B cell (primary cell): ENCODE measurements around the gene VPS13A. TPM values are rescaled to one million over a fixed set of nuclear protein-coding genes. Genes with fewer than 3 reads are reported as not detected.

ENCODE experiments used
- ATAC-seq: fragments of 200-7000 bp; cut with Tn5 transposase; one replicate; pipeline ENCODE4 v1.10.0; 2021; ENCODE audit warnings: low read depth, mild to moderate bottlenecking, moderate number of reproducible peaks, moderate library complexity
- CTCF ChIA-PET: fragments of 350-600 bp; sonication (Branson Sonifier 250); formaldehyde crosslinking; loops from one replicate; lab custom pipeline; 2021; ENCODE audit warnings: antibody characterized with exemption, inconsistent platforms; lab: Charles Lee
- POLR2A ChIA-PET: fragments of 350-600 bp; sonication (Branson Sonifier 250); formaldehyde crosslinking; loops from one replicate; lab custom pipeline; 2021; ENCODE audit warnings: antibody characterized with exemption; lab: Charles Lee
- DNase-seq: peaks from one replicate; pipeline ENCODE4 v3.0.0; 2013
- H2AFZ ChIP-seq: 2 replicates; pipeline ENCODE4 v1.6.1; 2012; ENCODE audit warnings: mild to moderate bottlenecking, low read depth, low read length; ENCODE audit not compliant: insufficient read depth, poor library complexity, severe bottlenecking
- H3K27ac ChIP-seq, 2 donors: 1 replicate in 1 of 2; 2 replicates in 1 of 2; pipeline ENCODE4 v1.5.1; 2012 to 2013; ENCODE audit warnings: low read length in 2 of 2, mild to moderate bottlenecking in 2 of 2, moderate library complexity in 1 of 2
- H3K27me3 ChIP-seq, 4 experiments: fragments of 200-600 bp in 1 of 4; sonication (generic) in 1 of 4; replicated peaks in 1 of 4; 1 replicate in 2 of 4; 2 replicates in 2 of 4; pipeline versions ENCODE4 v1.6.1 to v1.7.0; 2013 to 2016; ENCODE audit warnings: low read length in 3 of 4, mild to moderate bottlenecking in 2 of 4, mixed read lengths in 1 of 4, moderate library complexity in 1 of 4; ENCODE audit not compliant: insufficient read depth in 4 of 4, control insufficient read depth in 3 of 4; ENCODE audit errors: control extremely low read depth in 1 of 4
- H3K36me3 ChIP-seq, 2 experiments: replicated peaks in 1 of 2; 1 replicate in 1 of 2; 2 replicates in 1 of 2; pipeline versions ENCODE4 v1.6.1 to v1.7.1; 2013; ENCODE audit warnings: low read length in 1 of 2; ENCODE audit not compliant: insufficient read depth in 2 of 2, control insufficient read depth in 1 of 2; ENCODE audit errors: control extremely low read depth in 1 of 2, extremely low read depth in 1 of 2
- H3K4me1 ChIP-seq, 2 donors: fragments of 200-600 bp in 1 of 2; sonication (generic) in 1 of 2; 1 replicate in 1 of 2; 2 replicates in 1 of 2; pipeline versions ENCODE4 v1.5.1 to v1.6.1; 2013 to 2017; ENCODE audit warnings: low read length in 2 of 2; ENCODE audit not compliant: control insufficient read depth in 2 of 2, insufficient read depth in 2 of 2
- H3K4me2 ChIP-seq: replicated peaks from 2 replicates; pipeline ENCODE3; 2012; ENCODE audit warnings: mild to moderate bottlenecking, low read depth, low read length; ENCODE audit not compliant: poor library complexity, severe bottlenecking
- H3K4me3 ChIP-seq, 5 experiments: fragments of 200-600 bp in 1 of 5; sonication (generic) in 1 of 5; 1 replicate in 3 of 5; 2 replicates in 2 of 5; pipeline versions ENCODE4 v1.5.1 to v1.7.0; 2011 to 2016; ENCODE audit warnings: low read length in 4 of 5, mild to moderate bottlenecking in 4 of 5, low read depth in 2 of 5, control low read depth in 1 of 5, moderate library complexity in 1 of 5; ENCODE audit not compliant: insufficient read depth in 1 of 5; ENCODE audit errors: control extremely low read depth in 1 of 5, extremely low read depth in 1 of 5
- H3K79me2 ChIP-seq: fragments of 200-600 bp; sonication (generic); one replicate; pipeline ENCODE4 v1.6.0; 2016; ENCODE audit warnings: low read length; ENCODE audit not compliant: control insufficient read depth, insufficient read depth
- H3K9ac ChIP-seq: fragments of 200-600 bp; sonication (generic); 2 replicates; pipeline ENCODE4 v1.6.1; 2017; ENCODE audit warnings: mild to moderate bottlenecking, low read length, moderate library complexity
- H3K9me3 ChIP-seq, 3 donors: one replicate each; pipeline versions ENCODE4 v1.6.1 to v1.7.1; 2013; ENCODE audit warnings: low read length in 2 of 3; ENCODE audit not compliant: control insufficient read depth in 2 of 3, insufficient read depth in 1 of 3; ENCODE audit errors: control extremely low read depth in 1 of 3
- H4K20me1 ChIP-seq: 2 replicates; pipeline ENCODE4 v1.6.0; 2012; ENCODE audit warnings: mild to moderate bottlenecking, low read length; ENCODE audit not compliant: insufficient read depth, control insufficient read depth, poor library complexity, severe bottlenecking
- H3K27ac Mint-ChIP-seq: one replicate; pipeline ENCODE4 v1.8.0; 2021; ENCODE audit warnings: mixed read lengths
- H3K27me3 Mint-ChIP-seq: one replicate; pipeline ENCODE4 v1.8.0; 2021; ENCODE audit warnings: mixed read lengths
- H3K4me1 Mint-ChIP-seq: one replicate; pipeline ENCODE4 v1.8.0; 2021; ENCODE audit warnings: mixed read lengths
- H3K4me3 Mint-ChIP-seq: one replicate; pipeline ENCODE4 v1.8.0; 2021; ENCODE audit warnings: mixed read lengths
- H3K9me3 Mint-ChIP-seq: one replicate; pipeline ENCODE4 v1.8.0; 2022; ENCODE audit warnings: mixed read lengths; ENCODE audit not compliant: insufficient read depth
- CTCF ChIP-seq: fragments of 200-600 bp; IDR thresholded peaks from one replicate; pipeline ENCODE4 v1.8.0; 2022; ENCODE audit warnings: antibody characterized with exemption, mild to moderate bottlenecking
- EZH2 ChIP-seq: IDR thresholded peaks from 2 replicates; pipeline ENCODE4 v1.6.1; 2012; ENCODE audit warnings: borderline replicate concordance, low read depth, mild to moderate bottlenecking, moderate library complexity, low read length; ENCODE audit not compliant: insufficient read depth, poor library complexity, severe bottlenecking
- whole genome bisulfite sequencing: methylation state at CpG from one replicate; pipeline ENCODE4 v1.1.5; 2013; ENCODE audit warnings: missing lambda C conversion rate; ENCODE audit not compliant: insufficient coverage; 5-methylcytosine and 5-hydroxymethylcytosine counted together
- intact Hi-C: fragments of 100-400 bp; cut with micrococcal nuclease; formaldehyde crosslinking; loops from one replicate; pipeline ENCODE4 v1.10.0; 2022
- polyA plus RNA-seq: library from polyadenylated mRNA; depleted of rRNA; stranded (reverse); fragments of >200 nt; gene quantifications from 2 replicates; pipeline ENCODE4 v1.2.3, GENCODE V29; 2012
- total RNA-seq, 2 donors: library from RNA; stranded (reverse); fragments of 120-200 nt in 1 of 2; gene quantifications; 1 replicate in 1 of 2; 2 replicates in 1 of 2; pipeline versions ENCODE4 v1.2.3 to v1.2.4, GENCODE V29; 2013 to 2022

Gene VPS13A
- total and polyA plus RNA-seq, 2 donors (not counting 1 experiment from before 2014, with no cell fraction given) = 6.5 to 57.8 TPM

DNA sequence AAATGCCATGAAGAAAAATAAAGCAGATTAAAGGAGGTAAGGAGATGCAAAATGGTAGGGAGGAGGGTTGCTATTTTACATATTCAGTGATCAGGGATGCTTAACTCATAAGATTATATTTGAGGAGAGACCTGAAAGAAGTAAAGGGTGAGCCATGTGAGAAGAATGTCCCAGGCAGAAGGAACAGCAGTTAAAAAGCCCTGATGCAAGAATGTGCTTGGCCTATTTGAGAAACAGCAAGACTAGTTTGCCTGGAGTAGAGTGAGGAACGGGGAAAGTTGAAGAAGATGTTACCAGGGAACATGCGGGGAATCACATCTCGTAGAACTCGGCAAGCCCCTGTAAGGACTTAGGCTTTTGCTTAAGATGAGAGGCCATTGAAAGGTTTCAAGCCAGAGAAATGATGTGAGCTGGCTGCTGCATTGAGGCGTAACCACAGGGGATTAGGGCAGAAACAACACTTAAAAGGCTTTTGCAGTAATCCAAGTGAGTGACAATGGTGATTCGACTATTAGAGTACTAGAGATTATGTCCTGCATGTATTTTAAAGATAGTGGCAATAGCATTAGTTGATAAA lies 198.7 kb downstream of the VPS13A start:
- Histone ChIP-seq H3K9ac (no peak overlapping the region), H3K4me3 (no peak overlapping the region), H3K4me1 (no peaks in the 10 kb centered on the region), H3K4me2 (no peak overlapping the region), H3K27ac (no peak overlapping the region), H3K36me3 (peaks cover 4 to 10% of the 10 kb centered on the region in 2 experiments), H3K27me3 (no peaks in the 10 kb centered on the region), H3K9me3 (no peaks in the 10 kb centered on the region), H3K79me2 (no peaks in the 10 kb centered on the region), H4K20me1 (no peaks in the 10 kb centered on the region), H2AFZ (no peak overlapping the region)
- WGBS = 92% methylated on average over 6 of the region's 6 CpGs
- Mint-ChIP-seq H3K27me3 (no peaks in the 10 kb centered on the region), H3K4me3 (no peak overlapping the region), H3K9me3 (no peaks in the 10 kb centered on the region), H3K4me1 (no peaks in the 10 kb centered on the region), H3K27ac (no peak overlapping the region)
- ATAC-seq (no peak), DNase-seq (no peak)
- ChIA-PET CTCF (interaction anchor here (1.0 kb wide), 1 partner anchor 81 kb away, joined by 4 read pairs; no protein-coding TSS in a partner anchor), POLR2A (no interaction called here)
- intact Hi-C loops = no loop called here
- TF ChIP-seq EZH2 (no peak), CTCF (no peak)

DNA sequence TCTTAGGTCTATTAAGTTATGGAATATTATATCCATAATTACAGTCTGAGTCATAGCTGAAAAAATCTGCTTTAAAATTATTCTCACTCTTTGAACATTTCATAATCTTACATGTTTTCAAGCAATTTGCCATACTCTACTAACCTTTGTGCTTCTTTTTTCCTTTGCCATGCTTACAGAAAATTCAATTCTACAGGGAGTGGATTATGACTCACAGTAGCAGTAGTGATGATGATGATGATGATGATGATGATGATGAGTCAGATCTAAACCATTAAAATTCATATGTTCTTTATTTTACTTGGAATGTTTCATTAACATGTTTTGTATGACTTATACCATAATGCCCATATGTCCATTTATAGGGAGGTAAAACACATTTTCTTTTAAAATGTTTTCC lies 207.1 kb downstream of the VPS13A start:
- Histone ChIP-seq H3K9me3 (no peaks in the 10 kb centered on the region), H4K20me1 (no peaks in the 10 kb centered on the region), H3K79me2 (no peaks in the 10 kb centered on the region), H3K4me1 (no peaks in the 10 kb centered on the region), H3K27ac (no peak overlapping the region), H3K4me3 (no peak overlapping the region), H3K9ac (no peak overlapping the region), H2AFZ (no peak overlapping the region), H3K27me3 (no peaks in the 10 kb centered on the region), H3K4me2 (no peak overlapping the region), H3K36me3 (peaks cover 3 to 11% of the 10 kb centered on the region in 2 experiments)
- Mint-ChIP-seq H3K4me3 (no peak overlapping the region), H3K27ac (no peak overlapping the region), H3K9me3 (no peaks in the 10 kb centered on the region), H3K4me1 (no peaks in the 10 kb centered on the region), H3K27me3 (no peaks in the 10 kb centered on the region)
- ATAC-seq (no peak), DNase-seq (no peak)
- ChIA-PET CTCF (no interaction called here), POLR2A (no interaction called here)
- intact Hi-C loops = no loop called here
- TF ChIP-seq CTCF (no peak), EZH2 (no peak)
